Measurements from ENCODE around the gene ABR.

The ABR gene

GRCh38 chr17:1025733-1026598, 153.8 kb downstream of the ABR start:
- DNase-seq, result no peak

DNA sequence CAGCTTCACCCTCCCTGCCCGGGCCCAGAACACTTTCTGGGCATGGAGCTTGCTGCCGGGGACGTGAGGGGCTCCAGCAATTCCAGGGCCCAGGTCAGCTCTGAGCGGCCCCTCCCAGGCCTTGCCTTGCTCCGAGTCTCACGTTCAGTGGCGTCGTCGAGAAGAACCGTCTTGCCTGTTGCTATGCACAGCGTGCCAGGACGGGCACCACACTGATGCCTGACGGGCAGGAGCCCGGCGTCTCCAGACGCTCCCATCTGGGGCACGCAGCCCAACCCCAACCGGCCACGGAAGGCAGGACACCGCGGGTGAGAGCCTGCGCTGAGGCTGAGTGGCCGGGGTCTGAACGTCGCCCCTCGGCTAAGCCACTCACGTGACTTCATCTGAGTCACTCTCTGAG, 155.7 kb downstream of the ABR start:
- DNase-seq, result no peak

DNA sequence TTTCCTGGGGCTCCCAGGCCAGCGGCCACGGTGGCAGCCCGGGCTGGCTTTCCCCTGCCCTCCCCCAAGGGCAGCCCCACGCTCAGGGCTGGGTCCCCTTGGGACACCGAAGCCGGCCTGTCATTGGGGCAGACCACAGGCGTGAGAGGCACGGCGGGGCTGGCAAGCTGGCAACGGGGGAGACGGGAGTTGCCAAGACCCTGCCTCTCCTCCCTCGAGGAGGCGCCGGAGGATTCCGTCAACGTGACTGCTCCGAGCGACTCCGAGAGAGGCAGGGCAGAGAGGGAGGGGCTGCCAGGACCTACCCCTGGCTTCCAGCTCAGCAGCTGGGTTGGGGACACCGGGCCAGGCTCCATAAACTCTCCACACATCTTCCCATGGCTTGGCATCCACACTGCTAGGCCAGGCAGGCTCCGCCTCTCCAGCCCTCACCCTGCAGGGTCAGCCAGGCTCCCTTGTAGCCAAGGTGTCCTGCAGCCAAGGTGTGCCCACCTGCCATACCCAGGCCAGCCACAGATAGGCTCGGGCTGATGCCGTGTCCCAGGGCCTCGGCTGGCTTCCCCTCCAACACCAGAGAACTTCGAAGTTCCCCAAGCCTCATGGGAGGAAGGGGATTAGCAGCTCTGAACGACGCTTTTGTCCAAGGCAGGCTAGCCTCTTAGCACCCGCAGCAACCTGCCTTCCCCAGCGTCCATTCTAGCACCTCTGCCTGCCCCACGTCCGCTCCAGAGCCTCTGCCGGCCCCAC, 157.3 kb downstream of the ABR start:
- DNase-seq, result no peak

- DNase-seq, result no peak
Measured at GRCh38 chr17:1021147-1021546, 158.6 kb downstream of the ABR start.

GRCh38 chr17:1019451-1019850, 160.3 kb downstream of the ABR start:
- DNase-seq, result no peak

DNA sequence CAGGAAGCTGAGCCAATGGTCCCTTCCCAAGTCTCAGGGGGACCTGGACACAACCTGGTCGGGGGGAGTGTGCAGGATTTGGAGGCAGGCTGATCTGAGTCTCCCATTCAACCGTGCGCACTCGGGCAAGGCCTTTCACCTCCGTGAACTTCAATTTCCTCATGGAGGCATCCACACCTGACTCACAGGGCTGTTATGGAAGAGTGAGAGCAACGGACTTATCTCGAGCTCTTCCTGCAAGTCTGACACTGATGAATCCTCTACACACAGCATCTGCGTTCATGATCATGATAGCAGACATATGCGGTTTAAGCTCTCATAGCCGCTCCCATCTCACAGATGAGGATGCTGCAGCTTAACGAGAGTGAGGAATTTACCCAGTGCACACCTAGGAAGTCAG, 161.2 kb downstream of the ABR start:
- DNase-seq, result no peak

DNA sequence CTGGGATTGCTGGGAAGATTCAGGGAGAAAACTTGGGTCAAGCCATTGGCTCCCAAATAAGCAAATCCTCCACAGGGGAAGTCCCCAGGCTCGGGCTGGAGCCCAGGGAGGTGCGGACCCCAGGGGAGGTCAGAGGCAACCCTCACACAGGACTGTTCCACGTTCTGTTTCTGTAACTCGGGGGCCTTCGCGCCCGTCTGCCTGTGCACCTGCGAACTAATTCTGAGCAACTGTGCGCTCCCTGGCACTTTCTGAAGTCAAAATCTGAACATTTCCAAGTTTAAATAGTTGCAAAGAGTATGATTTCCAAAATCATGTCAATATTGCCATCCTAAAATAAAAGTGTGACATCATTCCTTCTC, 166.1 kb downstream of the ABR start:
- no peak for DNase-seq

GRCh38 chr17:1012823-1013728, 166.7 kb downstream of the ABR start:
- no peak for DNase-seq

GRCh38 chr17:1011760-1012735, 167.7 kb downstream of the ABR start:
- no peak for DNase-seq

GRCh38 chr17:1011138-1011537, 168.6 kb downstream of the ABR start:
- DNase-seq, result no peak

GRCh38 chr17:1010586-1010985, 169.2 kb downstream of the ABR start:
- DNase-seq, result no peak

DNA sequence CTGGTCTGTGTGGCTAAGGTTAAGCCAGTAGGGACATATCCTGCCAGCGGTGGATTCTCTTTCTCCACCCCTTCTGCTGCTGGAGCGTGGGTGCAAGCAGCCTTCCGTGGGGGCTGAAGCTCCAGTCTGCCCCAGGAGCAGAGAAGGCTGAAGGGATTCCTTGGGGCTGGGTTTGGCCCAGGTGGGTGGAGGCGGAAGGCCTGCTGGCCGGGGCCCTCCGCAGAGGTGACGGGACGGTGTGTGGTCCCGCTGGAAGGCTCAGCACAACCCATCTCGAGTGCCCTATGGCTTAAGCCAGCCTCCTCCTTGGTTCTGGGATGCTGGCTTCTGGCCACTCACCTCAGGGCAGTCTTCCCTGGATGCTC, 169.7 kb downstream of the ABR start:
- DNase-seq, result no peak

DNA sequence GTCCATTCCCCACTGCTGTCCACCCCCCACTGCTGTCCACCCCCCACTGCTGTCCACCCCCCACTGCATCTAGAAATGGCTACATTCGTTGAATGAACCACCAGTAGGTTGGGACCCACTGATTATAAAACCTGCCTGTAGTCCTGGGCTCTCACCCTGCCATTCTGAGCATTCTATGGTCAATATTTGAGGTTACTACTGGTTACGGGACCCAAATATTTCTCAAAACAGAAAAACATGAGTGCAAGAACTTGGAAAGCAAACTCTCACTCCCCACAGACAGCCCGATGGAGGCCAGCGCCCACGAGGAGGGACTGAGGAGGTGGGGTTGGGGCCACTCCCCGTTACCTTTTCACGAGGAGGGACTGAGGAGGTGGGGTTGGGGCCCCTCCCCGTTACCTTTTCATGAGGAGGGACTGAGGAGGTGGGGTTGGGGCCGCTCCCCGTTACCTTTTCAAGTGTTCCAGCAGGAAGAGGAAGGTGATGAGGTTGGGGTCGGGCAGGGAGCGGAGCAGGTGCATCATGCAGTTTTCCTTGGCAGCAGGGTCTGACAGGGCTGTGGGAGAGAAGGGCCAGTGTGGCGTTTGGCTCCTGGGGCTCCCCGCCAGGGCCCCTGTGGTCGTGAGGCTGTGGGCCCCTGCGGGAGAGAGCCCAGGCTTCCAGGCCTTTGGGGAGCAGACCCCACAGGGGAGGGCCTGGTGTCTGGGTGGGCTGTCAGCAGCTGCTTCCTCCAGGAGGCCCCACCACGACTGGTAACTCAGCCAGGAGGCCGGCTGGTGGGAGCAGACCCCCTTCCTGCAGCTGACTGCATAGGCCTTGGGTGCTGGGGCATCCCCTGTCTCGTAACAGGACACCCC, 170.3 kb downstream of the ABR start:
- no peak for DNase-seq

- no peak for DNase-seq
Measured at GRCh38 chr17:1008008-1008761, 171.6 kb downstream of the ABR start.

DNA sequence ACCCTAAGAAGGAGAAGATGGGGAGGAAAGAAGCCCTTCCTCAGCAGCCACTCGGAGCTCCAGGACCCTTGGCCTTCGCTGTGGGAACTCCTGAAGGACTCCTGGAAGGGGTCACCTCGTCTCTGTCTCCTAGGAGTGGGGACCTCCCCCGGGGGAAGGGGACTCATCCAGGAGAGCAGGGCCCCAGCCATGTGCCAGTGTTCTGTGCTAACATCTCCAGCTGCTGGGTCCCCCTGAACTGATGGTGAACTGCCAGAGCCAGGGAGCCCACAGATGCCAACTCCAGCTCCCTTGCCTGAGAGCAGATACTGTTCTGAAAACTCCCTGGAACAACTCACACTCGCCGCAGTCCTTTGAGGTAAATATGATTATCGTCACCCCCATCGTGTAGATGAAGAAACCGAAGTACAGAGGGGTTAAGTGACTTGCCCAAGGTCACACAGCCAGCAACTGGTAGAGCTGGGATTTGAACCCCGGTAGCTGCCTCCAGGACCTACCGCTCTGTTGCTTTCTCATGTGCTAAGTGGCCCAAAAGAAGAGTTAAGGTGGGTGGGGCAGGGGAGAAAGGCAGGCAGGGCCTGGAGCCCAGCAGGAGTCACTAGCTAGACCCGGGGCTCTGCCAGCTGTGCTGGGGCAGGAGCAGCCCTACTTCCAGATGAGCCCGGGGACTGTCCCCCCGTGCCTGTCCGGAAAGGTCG, 172.3 kb downstream of the ABR start:
- no peak for DNase-seq

GRCh38 chr17:1006054-1006453, 173.7 kb downstream of the ABR start:
- DNase-seq, result no peak

DNA sequence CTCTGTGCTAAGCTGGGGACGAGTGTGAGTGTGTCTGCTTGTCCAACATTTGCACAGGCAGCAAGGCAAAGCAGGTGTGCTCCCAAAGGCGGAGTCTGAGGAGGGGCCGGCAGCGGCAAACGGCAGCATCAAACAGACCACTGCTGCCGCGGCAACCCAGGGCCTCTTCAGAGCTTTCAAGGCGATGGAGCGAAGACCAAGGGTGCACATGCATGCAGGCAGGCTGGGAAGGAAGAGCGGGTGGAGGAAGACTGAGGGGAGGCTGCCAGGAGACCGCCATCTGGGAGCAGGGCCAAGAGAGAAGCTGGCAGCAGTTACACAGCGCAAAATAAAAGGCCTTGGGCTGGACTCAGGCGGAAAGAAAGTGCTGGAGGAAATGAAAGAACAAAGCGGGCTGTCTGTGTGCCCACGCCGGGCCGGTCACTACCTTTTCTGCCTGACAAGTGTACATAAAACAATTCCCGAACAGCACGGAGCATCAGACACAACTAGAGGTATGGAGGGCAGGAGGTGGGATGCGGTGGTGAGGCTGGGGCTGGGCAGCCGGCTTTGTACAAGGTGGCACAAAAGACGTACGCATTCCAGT, 174.3 kb downstream of the ABR start:
- no peak for DNase-seq

- DNase-seq, result no peak
Measured at GRCh38 chr17:1004769-1005295, 174.9 kb downstream of the ABR start.
